Measurements from ENCODE around the gene SDF4. TPM values are rescaled to one million over a fixed set of nuclear protein-coding genes. Genes with fewer than 3 reads are reported as not detected.
"Not testable (repeated sequence)": the region's sequence is repeated elsewhere in the genome, so short reads cannot be mapped to it uniquely, and the experiment has no call there.

Gene SDF4
- total and polyA plus RNA-seq, 2 experiments from 2014 or later: 214 to 261 TPM

DNA sequence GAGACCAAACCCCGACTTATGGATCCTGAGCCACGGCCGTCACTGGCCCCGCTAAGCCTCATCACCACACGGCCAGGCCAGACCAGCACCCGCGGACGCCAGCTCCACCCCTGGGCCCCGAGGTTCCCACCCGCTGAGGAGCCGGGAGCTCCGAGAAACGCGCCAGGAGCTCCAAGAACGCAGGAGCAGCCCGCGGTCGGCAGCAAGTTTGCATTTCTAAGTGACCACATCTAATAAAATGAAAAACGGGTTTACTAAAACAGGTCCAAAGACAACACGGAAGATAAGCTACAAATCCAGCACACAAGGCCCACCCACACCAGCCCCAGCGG, 22.8 kb upstream of the SDF4 start:
- H3K9me3 ChIP-seq (ENCODE audit: low read depth): no peaks in the 10 kb centered on the region
- no peaks in the 10 kb centered on the region; the same call in 1 of the 2 replicates for H3F3A ChIP-seq (ENCODE audit: insufficient read depth)
- no peak overlapping the region for H3K27ac ChIP-seq
- in situ Hi-C loops (cut with MboI): no loop called here
- H4K20me1 ChIP-seq (ENCODE audit: insufficient read depth): no peaks in the 10 kb centered on the region
- 87 to 88% methylated on average over 20 to 21 of the region's 21 CpGs for WGBS, 2 experiments (ENCODE audit: low coverage in 1 of 2, low lambda C conversion rate in 2 of 2, missing lambda C conversion rate in 2 of 2)
- no peak overlapping the region for H2AFZ ChIP-seq
- no peaks in the 10 kb centered on the region for H3K4me1 ChIP-seq (ENCODE audit: insufficient read depth)
- H3K27me3 ChIP-seq (replicated peaks; ENCODE audit: insufficient read depth): no peaks in the 10 kb centered on the region
- H3K9ac ChIP-seq: no peak overlapping the region
- H3K4me2 ChIP-seq (ENCODE audit: unreplicated experiment): no peak overlapping the region
- H3K79me2 ChIP-seq (ENCODE audit: insufficient read depth): peaks cover 33% of the 10 kb centered on the region
- no peak for TF ChIP-seq EZH2 (IDR thresholded peaks at IDR 0.05; ENCODE audit: insufficient read depth, poor library complexity, severe bottlenecking)
- TF ChIP-seq EZH2phosphoT487 (IDR thresholded peaks at IDR 0.05; ENCODE audit: insufficient read depth, low read depth): no peak
- no peak for DNase-seq
- H3K36me3 ChIP-seq (ENCODE audit: low read depth): peaks cover 3% of the 10 kb centered on the region; the same call in 1 of the 2 replicates
- H3K4me3 ChIP-seq: no peak overlapping the region
- H3K9me2 ChIP-seq (ENCODE audit: insufficient read depth): no peaks in the 10 kb centered on the region

- DNase-seq: no peak
- Histone ChIP-seq H3K4me3 (no peak overlapping the region), H3K27ac (no peak overlapping the region), H3K4me2 (ENCODE audit: unreplicated experiment) (no peak overlapping the region), H3K9me3 (ENCODE audit: low read depth) (no peaks in the 10 kb centered on the region), H3K36me3 (ENCODE audit: low read depth) (peaks cover 3% of the 10 kb centered on the region; the same call in 1 of the 2 replicates), H3K9ac (no peak overlapping the region), H4K20me1 (ENCODE audit: insufficient read depth) (no peaks in the 10 kb centered on the region), H2AFZ (no peak overlapping the region), H3F3A (ENCODE audit: insufficient read depth) (no peaks in the 10 kb centered on the region; the same call in 1 of the 2 replicates), H3K27me3 (replicated peaks; ENCODE audit: insufficient read depth) (no peaks in the 10 kb centered on the region), H3K79me2 (ENCODE audit: insufficient read depth) (peaks cover 28% of the 10 kb centered on the region), H3K9me2 (ENCODE audit: insufficient read depth) (no peaks in the 10 kb centered on the region), H3K4me1 (ENCODE audit: insufficient read depth) (no peaks in the 10 kb centered on the region)
- WGBS, 2 experiments (ENCODE audit: low coverage in 1 of 2, low lambda C conversion rate in 2 of 2, missing lambda C conversion rate in 2 of 2): 96 to 97% methylated on average over 44 to 50 of the region's 50 CpGs
- in situ Hi-C loops (cut with MboI): no loop called here
- TF ChIP-seq EZH2 (IDR thresholded peaks at IDR 0.05; ENCODE audit: insufficient read depth, poor library complexity, severe bottlenecking): no peak
These were observed 22.3 kb upstream of the SDF4 start for GRCh38 chr1:1253972-1254666.

GRCh38 chr1:1253314-1253713, 21.5 kb upstream of the SDF4 start:
- Histone ChIP-seq H4K20me1 (ENCODE audit: insufficient read depth) (no peaks in the 10 kb centered on the region), H3F3A (ENCODE audit: insufficient read depth) (no peaks in the 10 kb centered on the region; the same call in 1 of the 2 replicates), H3K36me3 (ENCODE audit: low read depth) (peaks cover 3% of the 10 kb centered on the region; the same call in 1 of the 2 replicates)

DNA sequence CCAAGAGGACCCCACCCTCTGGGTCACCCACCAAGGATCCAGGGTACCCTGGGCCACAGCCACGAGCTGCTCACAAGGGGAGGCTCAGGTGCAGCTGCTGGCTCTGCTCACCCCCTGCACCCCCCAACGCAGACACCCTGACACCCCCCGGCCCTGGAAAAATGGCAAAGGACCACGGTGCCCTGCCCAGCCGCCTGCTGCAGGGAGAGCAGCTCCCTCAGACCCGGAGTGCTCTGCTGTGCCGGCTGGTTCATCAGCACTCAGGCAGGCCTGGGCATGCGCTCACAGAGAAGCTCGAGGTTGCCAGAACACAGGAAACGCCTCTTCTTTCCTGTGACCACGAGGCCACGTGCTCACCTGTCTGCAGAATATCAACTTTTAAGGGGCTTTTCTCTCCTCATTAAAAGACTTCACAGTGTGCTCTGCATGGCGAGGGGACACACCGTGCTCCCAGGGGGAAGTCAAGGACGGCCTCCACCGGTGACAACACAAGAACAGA, 19.0 kb upstream of the SDF4 start:
- in situ Hi-C loops (cut with MboI): no loop called here
- Histone ChIP-seq H3K4me1 (ENCODE audit: insufficient read depth) (no peaks in the 10 kb centered on the region), H3K36me3 (ENCODE audit: low read depth) (peaks cover 3% of the 10 kb centered on the region; the same call in 1 of the 2 replicates), H3K79me2 (ENCODE audit: insufficient read depth) (no peaks in the 10 kb centered on the region), H3K9me3 (ENCODE audit: low read depth) (no peaks in the 10 kb centered on the region), H3K4me3 (no peak overlapping the region), H3K9ac (no peak overlapping the region), H3F3A (ENCODE audit: insufficient read depth) (no peaks in the 10 kb centered on the region; the same call in 1 of the 2 replicates), H2AFZ (no peak overlapping the region), H3K9me2 (ENCODE audit: insufficient read depth) (no peaks in the 10 kb centered on the region), H3K27ac (no peak overlapping the region), H3K27me3 (replicated peaks; ENCODE audit: insufficient read depth) (no peaks in the 10 kb centered on the region), H3K4me2 (ENCODE audit: unreplicated experiment) (no peak overlapping the region), H4K20me1 (ENCODE audit: insufficient read depth) (no peaks in the 10 kb centered on the region)
- no peak for TF ChIP-seq EZH2phosphoT487 (IDR thresholded peaks at IDR 0.05; ENCODE audit: insufficient read depth, low read depth)
- TF ChIP-seq EZH2 (IDR thresholded peaks at IDR 0.05; ENCODE audit: insufficient read depth, poor library complexity, severe bottlenecking): no peak
- DNase-seq: no peak
- WGBS, 2 experiments (ENCODE audit: low coverage in 1 of 2, low lambda C conversion rate in 2 of 2, missing lambda C conversion rate in 2 of 2): 84 to 85% methylated on average over 15 to 16 of the region's 16 CpGs

More at GRCh38 chr1:1253314-1253713, 21.5 kb upstream of the SDF4 start:
- WGBS, 2 experiments (ENCODE audit: low coverage in 1 of 2, low lambda C conversion rate in 2 of 2, missing lambda C conversion rate in 2 of 2): 80% methylated on average over 12 of the region's 12 CpGs
- H2AFZ ChIP-seq: no peak overlapping the region
- no peaks in the 10 kb centered on the region for H3K27me3 ChIP-seq (replicated peaks; ENCODE audit: insufficient read depth)
- no peak overlapping the region for H3K4me3 ChIP-seq
- H3K27ac ChIP-seq: no peak overlapping the region
- no peak overlapping the region for H3K9ac ChIP-seq
- in situ Hi-C loops (cut with MboI): no loop called here
- H3K9me3 ChIP-seq (ENCODE audit: low read depth): no peaks in the 10 kb centered on the region
- H3K4me2 ChIP-seq (ENCODE audit: unreplicated experiment): no peak overlapping the region
- H3K9me2 ChIP-seq (ENCODE audit: insufficient read depth): no peaks in the 10 kb centered on the region
- no peaks in the 10 kb centered on the region for H3K4me1 ChIP-seq (ENCODE audit: insufficient read depth)
- no peak for TF ChIP-seq EZH2 (IDR thresholded peaks at IDR 0.05; ENCODE audit: insufficient read depth, poor library complexity, severe bottlenecking)
- no peak for TF ChIP-seq EZH2phosphoT487 (IDR thresholded peaks at IDR 0.05; ENCODE audit: insufficient read depth, low read depth)
- H3K79me2 ChIP-seq (ENCODE audit: insufficient read depth): peaks cover 19% of the 10 kb centered on the region
- DNase-seq: no peak

- H3K9ac ChIP-seq; H3K79me2 ChIP-seq (ENCODE audit: insufficient read depth); H3F3A ChIP-seq (ENCODE audit: insufficient read depth); DNase-seq; H3K4me3 ChIP-seq; H4K20me1 ChIP-seq (ENCODE audit: insufficient read depth); H3K27me3 ChIP-seq (replicated peaks; ENCODE audit: insufficient read depth); H3K36me3 ChIP-seq (ENCODE audit: low read depth); H3K4me1 ChIP-seq (ENCODE audit: insufficient read depth); H2AFZ ChIP-seq; in situ Hi-C loops (cut with MboI); H3K4me2 ChIP-seq (ENCODE audit: unreplicated experiment); H3K9me2 ChIP-seq (ENCODE audit: insufficient read depth); H3K27ac ChIP-seq; H3K9me3 ChIP-seq (ENCODE audit: low read depth): not testable (repeated sequence)
- 82 to 90% methylated on average over 7 to 20 of the region's 21 CpGs for WGBS, 2 experiments (ENCODE audit: low coverage in 1 of 2, low lambda C conversion rate in 2 of 2, missing lambda C conversion rate in 2 of 2)
These were observed 16.5 kb upstream of the SDF4 start for GRCh38 chr1:1248009-1248913.

All from GM23248 (cell line).